GM12874 (cell line): ENCODE data around the gene BCR.

ENCODE experiments used
- CTCF ChIP-seq: IDR thresholded peaks from 2 replicates; pipeline ENCODE4 v1.5.1; 2011; ENCODE audit warnings: low read depth, mild to moderate bottlenecking, control low read depth, low read length, moderate library complexity; ENCODE audit not compliant: insufficient read depth

BCR gene

GRCh38 chr22:23187211-23187610, 6.9 kb downstream of the BCR start:
- TF ChIP-seq CTCF: no peak

- TF ChIP-seq CTCF: no peak
Measured at GRCh38 chr22:23187871-23188700, 7.8 kb downstream of the BCR start.

GRCh38 chr22:23190526-23190925, 10.2 kb downstream of the BCR start:
- no peak for TF ChIP-seq CTCF

GRCh38 chr22:23192133-23192532, 11.8 kb downstream of the BCR start:
- TF ChIP-seq CTCF: no peak

- TF ChIP-seq CTCF: no peak
Measured at GRCh38 chr22:23192558-23192957, 12.2 kb downstream of the BCR start.

GRCh38 chr22:23193196-23193827, 13.0 kb downstream of the BCR start:
- TF ChIP-seq CTCF: no peak

- no peak for TF ChIP-seq CTCF
Measured at GRCh38 chr22:23193882-23194281, 13.6 kb downstream of the BCR start.
